Measurements from ENCODE around the gene ANXA11.
"Not testable (repeated sequence)": the region's sequence is repeated elsewhere in the genome, so short reads cannot be mapped to it uniquely, and the experiment has no call there.

The ANXA11 gene

DNA sequence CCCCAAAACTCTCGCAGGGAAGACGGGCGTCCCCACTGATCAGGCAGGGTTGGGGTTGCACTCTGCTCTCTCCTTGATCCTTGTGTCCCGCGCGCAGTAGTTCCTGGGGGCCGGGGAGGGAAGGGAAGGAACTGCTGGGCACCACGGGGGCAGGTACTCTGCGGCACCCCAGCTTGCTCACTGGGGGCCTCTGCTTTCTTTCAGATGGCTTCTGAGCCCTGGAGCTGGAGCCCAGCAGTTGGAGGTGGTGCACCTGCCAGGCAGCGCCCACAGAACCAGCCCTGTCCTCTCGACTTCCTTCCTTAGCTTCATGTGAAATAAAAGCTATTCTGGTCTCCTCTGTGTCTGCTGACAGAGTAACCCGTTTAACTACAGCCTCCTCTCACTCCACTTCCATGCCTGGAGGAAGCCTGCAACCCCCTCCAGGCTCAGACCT lies 60.6 kb downstream of the ANXA11 start:
- no peak for DNase-seq (ENCODE audit: low read depth)

GRCh38 chr10:80144067-80144695 lies 61.2 kb downstream of the ANXA11 start:
- DNase-seq (ENCODE audit: low read depth) = no peak

DNA sequence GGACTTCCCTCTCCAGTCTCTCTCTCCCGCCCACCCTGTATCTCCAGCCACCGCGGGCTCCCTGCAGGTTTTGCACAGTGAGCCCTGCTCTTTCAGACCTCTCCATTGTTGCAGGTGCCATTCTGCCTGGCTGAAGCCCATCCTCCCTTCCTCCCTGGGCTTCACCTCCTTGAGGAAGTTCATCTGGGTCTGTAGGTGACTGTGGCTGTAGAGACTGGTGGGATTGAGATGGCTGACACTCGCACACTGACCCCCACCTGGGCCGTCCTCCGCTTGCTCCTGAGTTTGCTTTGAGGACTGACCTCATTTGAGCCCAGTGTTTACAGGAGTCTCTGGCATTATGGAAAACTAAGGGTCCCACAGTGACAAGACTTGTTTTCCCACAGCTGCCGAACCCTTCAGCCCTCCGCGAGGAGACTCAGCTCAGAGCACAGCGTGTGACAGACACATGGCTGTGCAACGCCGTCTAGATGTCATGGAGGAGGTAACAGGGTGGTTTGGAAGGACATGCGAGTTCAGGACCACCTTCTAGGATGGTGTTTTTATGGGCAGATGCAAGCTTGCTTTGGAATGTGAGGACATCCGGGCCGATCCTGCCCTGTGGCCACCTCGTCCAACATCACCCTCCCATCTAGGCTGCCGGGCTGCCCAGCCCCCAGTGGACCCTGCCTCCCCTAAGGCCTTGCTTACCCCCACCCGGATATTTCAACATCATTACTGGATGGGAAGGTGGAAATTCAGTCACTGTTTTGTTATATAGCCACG lies 63.5 kb downstream of the ANXA11 start:
- DNase-seq (ENCODE audit: low read depth) = no peak

DNA sequence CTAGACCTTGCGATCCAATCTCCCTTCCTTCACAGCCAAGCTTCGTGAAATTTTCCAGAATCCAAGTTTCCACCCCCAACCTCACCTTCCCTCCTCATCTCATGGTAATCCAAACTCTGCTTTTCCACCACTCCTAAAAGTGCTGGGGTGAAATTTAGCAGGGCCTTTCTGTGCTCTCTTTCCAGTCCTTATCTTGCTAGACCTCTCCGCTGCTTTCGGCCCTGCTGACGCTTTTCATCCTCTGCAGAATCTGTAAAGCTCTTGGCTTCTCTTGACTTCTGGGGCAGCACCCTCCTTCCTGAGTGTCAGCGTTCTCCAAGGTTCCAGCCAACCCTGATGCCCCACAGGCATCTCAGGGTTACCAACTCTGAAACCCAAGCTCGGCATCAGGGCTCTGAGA lies 65.1 kb downstream of the ANXA11 start:
- no peak for DNase-seq (ENCODE audit: low read depth)

GRCh38 chr10:80139265-80139664 lies 66.1 kb downstream of the ANXA11 start:
- DNase-seq (ENCODE audit: low read depth) = no peak

DNA sequence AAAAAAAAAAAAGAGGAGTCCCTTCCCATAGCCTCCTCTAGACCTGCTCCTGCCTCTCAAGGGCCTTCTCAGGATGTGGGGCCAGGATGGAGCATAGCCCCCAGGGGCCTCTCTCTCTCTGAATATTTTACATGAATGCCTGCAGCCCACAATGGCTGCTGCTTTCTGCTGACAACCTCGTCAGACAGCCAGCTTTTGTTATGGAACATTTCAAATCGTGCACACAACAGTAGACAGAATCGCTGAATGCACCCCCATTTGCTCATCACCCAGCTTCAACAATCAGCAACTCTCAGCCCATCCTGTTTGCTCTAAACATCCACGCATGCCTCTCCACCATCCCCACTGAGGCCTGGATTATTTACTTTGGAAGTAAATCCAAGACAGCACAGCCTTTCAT lies 67.4 kb downstream of the ANXA11 start:
- DNase-seq (ENCODE audit: low read depth) = no peak

DNA sequence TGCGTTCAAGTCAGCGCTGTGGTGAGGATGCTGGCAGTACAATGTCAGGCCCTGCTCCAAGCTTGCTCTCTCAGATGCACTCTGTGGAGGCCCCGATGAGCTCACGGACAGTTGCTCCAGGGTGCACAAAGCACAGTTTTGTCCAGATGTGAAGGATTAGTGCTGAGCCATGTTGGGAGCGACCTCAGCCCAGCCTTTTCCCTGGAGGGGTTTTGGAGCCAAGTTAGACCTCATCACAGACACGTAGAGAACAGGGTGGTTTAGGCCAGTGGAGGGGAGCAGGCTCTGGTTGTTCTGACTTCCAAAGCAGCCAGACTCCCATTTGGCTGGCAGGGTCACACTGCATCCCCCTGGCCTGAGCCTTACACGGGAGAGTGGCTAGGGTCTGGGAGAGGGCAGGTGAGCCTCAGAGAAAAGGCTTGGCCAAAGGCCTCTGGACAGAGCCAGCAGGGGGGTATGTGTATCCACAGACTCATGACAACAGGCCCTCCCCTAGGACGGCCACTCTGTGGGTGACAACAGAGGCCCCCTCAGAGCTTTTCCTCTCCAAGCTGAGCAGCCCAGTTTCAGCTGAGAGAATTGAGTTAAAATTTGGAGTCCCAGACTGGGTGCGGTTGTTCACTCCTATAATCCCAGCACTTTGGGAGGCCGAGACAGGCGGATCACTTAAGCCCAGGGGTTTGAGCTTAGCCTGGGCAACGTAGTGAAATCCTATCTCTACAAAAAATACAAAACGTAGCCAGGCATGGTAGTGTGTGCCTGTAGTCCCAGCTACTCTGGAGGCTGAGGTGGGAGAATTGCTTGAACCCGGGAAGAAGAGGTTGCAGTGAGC lies 68.1 kb downstream of the ANXA11 start:
- DNase-seq (ENCODE audit: low read depth) = no peak

GRCh38 chr10:80136134-80136571 lies 69.2 kb downstream of the ANXA11 start:
- peak; percentile 56 for DNase-seq (ENCODE audit: low read depth)

DNA sequence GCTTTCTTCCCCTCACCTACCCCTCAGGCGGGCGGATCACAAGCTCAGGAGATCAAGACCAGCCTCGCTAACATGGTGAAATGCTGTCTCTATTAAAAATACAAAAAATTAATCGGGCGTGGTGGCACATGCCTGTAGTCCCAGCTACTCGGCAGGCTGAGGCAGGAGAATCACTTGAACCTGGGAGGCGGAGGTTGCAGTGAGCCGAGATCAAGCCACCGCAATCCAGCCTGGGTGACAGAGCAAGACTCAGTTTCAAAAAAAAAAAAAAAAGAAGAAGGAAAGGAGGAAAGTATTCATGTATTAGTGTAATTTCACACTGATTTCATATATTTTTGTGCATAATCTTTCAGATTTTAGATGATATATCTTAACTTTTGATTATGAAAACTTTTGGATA lies 71.7 kb downstream of the ANXA11 start:
- DNase-seq (ENCODE audit: low read depth) = not testable (repeated sequence)

DNA sequence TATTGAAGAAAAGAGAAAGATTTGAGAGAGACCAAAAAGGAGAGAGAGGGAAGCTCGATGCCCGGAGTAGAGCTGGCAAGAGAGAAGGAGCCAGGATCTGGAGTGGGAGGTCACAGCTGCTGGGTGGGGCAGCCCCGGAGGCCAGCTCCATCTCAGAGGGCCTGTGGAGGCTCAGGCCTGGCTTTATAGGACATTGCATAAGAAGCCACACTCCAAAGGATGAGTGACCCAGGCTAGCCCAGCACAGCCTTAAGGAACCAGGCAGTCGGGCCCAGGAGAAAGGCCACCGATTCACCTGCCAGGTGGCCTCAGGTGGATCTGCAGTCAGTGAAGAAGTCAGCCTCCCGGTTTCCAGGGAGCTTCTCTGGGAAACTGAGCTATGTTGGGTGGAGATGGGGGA lies 72.1 kb downstream of the ANXA11 start:
- no peak for DNase-seq (ENCODE audit: low read depth)

DNA sequence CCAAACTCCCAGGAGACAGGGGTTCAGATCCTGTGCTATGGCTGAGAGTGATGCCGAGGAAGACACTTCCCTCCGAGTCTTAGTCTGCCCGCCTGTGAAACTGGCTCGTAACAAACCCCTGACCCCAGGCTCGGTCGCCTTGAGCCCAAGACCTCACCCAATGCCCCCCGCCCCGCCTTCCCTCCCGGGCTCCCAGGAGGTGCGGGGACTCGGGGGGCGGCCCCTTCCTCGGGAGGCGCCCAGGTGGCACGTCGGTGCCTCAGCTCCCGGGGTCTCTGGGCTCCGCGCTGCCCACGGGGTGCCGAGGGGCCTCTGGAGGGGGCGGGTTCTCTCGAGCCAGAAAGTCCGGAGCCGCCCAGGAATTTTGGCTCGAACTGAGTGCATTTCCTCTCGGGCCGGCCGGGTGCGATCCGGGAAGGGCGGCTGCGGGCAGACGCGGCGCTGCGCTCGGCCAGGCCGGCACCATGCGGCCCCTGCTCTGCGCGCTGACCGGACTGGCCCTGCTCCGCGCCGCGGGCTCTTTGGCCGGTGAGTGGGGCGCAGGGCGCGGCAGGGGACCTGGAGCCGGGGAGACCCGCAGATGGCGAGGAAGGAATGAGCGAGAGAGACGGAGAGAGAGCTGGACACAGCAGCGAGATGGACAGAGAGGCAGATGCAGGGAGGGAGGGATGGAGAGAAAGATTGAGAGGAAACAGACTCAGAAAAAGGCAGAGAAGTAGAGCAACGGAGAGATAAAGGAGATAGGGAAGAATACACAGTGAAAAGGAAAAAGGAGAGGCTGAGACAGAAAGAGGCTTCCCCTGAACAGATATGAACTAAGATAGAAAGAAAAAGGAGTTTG lies 72.8 kb downstream of the ANXA11 start, which contains the start of gene PLAC9:
PLAC9 (plus strand) TSS at position 432 of the 841 bp plus-strand sequence; CDS start at position 465, 33 bp downstream.
- DNase-seq (ENCODE audit: low read depth) = no peak

GRCh38 chr10:80131499-80131901 lies 73.8 kb downstream of the ANXA11 start:
- peak; percentile 41 for DNase-seq (ENCODE audit: low read depth)

DNA sequence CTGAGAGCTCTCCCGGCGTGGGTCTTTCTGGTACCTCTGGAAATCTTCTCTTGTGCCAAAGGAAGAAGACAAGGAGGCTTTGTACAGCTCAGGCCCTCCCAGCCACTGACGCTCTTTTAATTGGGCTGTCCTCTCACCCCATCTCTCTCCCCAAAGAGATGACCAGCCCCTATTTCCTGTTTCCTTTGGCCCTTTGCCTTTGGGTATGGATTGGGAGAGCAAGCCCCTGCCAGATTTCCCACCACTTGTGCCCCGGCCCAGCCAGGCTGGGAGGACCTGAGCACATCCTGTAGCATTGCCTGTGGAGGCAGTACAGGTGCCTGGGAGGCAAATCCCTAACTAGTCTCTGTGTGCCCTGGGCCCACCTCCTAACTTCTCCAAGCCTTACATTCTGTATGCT lies 78.5 kb downstream of the ANXA11 start:
- no peak for DNase-seq (ENCODE audit: low read depth)

DNA sequence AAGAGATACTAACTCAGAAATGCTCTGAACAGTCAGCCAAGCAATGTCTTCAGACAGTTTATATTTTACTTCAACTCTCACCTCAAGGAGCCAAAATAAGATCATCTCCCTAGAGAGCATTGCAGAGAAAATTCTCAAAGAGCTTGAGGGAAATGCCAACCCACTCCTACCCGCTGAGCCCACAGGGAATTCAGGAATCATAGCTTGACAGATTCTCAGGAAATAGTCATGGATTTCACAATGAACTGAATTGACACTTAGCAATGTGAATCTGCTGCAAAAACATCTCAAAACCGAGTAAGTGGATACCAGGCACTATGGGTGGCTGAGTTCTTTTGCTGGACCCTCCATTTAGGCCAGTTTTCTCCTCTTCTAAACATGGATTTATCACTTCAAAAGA lies 82.6 kb downstream of the ANXA11 start:
- DNase-seq (ENCODE audit: low read depth) = no peak

DNA sequence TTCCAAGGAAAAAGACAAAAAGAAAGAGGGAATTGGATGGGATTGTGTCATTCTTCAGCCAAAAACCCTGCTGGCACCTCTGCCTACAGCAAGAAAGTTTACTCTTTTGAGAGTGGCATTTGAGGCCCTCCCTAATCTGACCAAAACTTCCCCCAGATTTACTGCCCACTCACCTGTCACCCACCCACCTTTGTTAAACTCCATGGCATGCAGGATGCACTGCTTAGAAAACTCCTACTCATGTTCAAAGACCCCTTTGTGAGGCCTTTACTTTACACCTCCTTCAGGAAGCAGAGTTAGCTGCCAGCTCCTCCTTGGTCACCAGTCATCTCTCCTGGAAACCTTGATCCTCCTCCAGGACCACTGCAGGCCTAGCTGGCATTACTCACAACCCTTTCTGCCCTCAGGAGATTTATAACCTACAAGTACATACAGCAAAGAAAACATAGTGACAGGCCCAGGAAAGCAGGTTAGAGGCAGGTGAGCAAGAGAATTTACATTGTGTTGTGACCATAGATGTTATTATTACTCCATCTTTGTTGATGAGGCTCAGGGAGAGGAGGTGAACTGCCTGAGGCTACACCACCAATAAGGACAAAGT lies 83.1 kb downstream of the ANXA11 start:
- DNase-seq (ENCODE audit: low read depth) = no peak

GRCh38 chr10:80118669-80119068 lies 86.7 kb downstream of the ANXA11 start:
- DNase-seq (ENCODE audit: low read depth) = no peak

DNA sequence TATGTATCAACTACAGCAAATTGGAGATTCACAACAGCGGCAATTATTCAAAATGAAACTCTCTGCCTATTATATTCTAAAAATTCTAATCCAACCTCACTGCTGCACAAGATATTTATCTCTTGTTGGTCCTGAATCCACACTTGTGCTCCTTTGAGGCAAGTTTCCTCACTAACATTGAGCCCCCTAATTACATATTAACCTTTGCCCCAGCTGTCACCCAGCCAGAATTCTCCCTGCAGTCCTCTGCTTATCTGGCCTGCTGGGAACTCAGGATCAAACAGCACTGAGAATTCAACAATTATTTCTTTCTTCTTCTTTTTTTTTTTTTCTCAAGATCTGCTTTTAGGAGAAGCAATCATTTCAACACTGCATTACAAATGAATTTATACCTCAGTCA lies 94.4 kb downstream of the ANXA11 start:
- DNase-seq (ENCODE audit: low read depth) = no peak

DNA sequence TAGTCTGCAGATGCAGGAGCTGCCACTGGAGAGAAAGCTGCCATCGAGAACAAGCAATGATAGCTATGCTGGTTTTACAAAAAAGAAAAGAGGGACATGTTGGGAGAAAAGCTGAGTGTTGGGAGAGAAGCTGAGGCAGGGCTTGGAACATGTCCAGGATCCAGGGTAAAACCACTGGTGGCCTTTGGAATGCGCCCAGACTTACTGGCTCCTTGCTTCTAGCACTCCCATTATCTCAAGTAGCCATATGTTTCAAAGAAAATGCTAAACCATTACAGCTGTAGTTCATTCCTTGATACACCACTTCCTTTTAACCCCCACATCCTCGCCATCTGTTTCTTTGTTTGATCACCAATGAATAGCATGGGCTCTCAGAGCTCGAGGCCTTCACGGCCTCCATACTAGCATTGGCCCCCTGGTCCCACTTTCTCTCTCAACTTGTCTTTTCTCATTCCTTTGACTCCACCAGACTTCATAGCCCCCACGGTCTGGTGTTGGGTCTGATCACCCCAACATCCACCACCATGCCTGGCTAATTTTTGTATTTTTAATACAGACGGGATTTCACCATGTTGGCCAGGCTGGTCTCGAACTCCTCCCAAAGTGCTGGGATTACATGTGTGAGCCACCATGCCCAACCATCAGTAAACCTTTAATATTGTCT lies 96.6 kb downstream of the ANXA11 start:
- no peak for DNase-seq (ENCODE audit: low read depth)

DNA sequence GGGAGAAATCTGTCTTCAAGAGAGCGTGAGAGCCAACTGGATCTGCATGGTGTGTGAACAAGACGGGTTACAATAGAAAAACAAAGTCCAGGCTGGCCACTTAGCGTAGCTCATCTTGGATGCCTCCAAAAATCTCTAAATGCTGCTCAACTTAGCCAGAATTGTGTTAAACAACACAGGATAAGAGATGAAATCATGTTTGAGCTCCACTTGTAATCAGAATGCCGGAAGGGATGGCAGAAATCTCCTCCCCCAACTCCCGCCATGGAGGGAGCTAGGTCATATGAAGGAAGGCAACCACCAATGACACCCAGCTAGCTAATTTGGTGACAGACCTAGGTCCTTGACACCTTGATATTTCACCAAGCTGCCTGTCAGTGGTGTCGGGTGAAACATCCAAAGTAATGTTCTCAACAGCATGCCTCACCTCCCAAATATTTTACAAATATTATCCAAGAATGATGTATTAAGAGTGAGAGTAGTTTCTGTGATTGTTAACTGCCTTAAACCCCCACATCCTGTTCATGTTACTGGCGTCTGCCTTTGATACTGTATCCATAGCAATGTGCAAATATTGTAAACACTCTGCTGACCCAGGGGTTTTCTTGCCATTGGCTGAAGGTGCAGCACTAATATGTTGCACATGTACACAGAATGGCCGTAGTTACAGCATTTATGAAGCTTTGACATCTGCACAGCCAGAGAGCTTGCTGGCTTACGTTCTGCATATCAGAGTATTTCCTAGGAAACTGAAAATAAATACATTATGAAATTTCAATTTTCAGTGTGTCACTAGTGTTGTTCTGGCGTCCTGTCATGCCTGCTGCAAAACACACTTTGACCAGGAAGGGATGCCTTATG lies 101.0 kb downstream of the ANXA11 start:
- peak; percentile 58 for DNase-seq (ENCODE audit: low read depth)

Measured in amniotic epithelial cell (primary cell).